ENCODE measurements around the gene ZNF207.

- no peak for TF ChIP-seq CTBP1 (IDR thresholded peaks at IDR 0.05; ENCODE audit: borderline replicate concordance)
- no peak for TF ChIP-seq FOXK2 (IDR thresholded peaks at IDR 0.05)
- TF ChIP-seq SP1 (IDR thresholded peaks at IDR 0.05): no peak
- TF ChIP-seq SUZ12 (IDR thresholded peaks at IDR 0.05): no peak
- TF ChIP-seq FOXA1 (IDR thresholded peaks at IDR 0.05): no peak
- TF ChIP-seq FOXM1 (IDR thresholded peaks at IDR 0.05; ENCODE audit: borderline replicate concordance): no peak
- TF ChIP-seq ELF4 (IDR thresholded peaks at IDR 0.05): no peak
- no peak for TF ChIP-seq TARDBP (IDR thresholded peaks at IDR 0.05)
- no peak for TF ChIP-seq NFRKB (IDR thresholded peaks at IDR 0.05)
- TF ChIP-seq BHLHE40 (IDR thresholded peaks at IDR 0.05; ENCODE audit: borderline replicate concordance): no peak
- TF ChIP-seq HDGF (IDR thresholded peaks at IDR 0.05; ENCODE audit: borderline replicate concordance): no peak
- no peak for TF ChIP-seq LEF1 (IDR thresholded peaks at IDR 0.05; ENCODE audit: borderline replicate concordance)
- TF ChIP-seq PKNOX1 (IDR thresholded peaks at IDR 0.05): no peak
Measured at GRCh38 chr17:32341141-32341856, 8.7 kb upstream of the ZNF207 start.

Data from HEK293T (cell line).